K562 (cell line): Measurements from ENCODE around the gene ARFGAP3.

Experiments used
- EZH2 ChIP-seq: IDR thresholded peaks from 2 replicates; pipeline ENCODE4 v1.6.1; 2012; ENCODE audit warnings: low read depth, mild to moderate bottlenecking, inconsistent platforms, low read length, borderline replicate concordance
- MXI1 ChIP-seq: IDR thresholded peaks from 2 replicates; pipeline ENCODE4 v1.6.1; 2011; ENCODE audit warnings: low read depth, mild to moderate bottlenecking, improper control_type of control experiment, low read length
- ZNF274 ChIP-seq: IDR thresholded peaks from 2 replicates; pipeline ENCODE4 v1.6.1; 2011; ENCODE audit warnings: low read depth, mild to moderate bottlenecking, low read length, moderate library complexity, borderline replicate concordance

- no peak for TF ChIP-seq MXI1
- TF ChIP-seq ZNF274: no peak
- no peak for TF ChIP-seq EZH2
These were observed 8.5 kb upstream of the ARFGAP3 start for GRCh38 chr22:42865536-42865935.
